Upper lobe of right lung (tissue), 1 donor: ENCODE measurements around the gene DNAH8. TPM values are rescaled to one million over a fixed set of nuclear protein-coding genes. Genes with fewer than 3 reads are reported as not detected.

Experiments used
- ATAC-seq: fragments of 200-7000 bp; cut with Tn5 transposase; one replicate; pipeline ENCODE4 v1.9.1; 2020; ENCODE audit warnings: mild to moderate bottlenecking, moderate library complexity
- DNase-seq: peaks from one replicate; pipeline ENCODE4 v3.0.0-alpha.2; 2020
- H3K27ac ChIP-seq: fragments of 200-600 bp; one replicate; pipeline ENCODE4 v1.8.0; 2022
- H3K27me3 ChIP-seq: fragments of 200-600 bp; one replicate; pipeline ENCODE4 v1.8.0; 2022; ENCODE audit warnings: mild to moderate bottlenecking
- H3K36me3 ChIP-seq: fragments of 200-600 bp; one replicate; pipeline ENCODE4 v1.8.0; 2022
- H3K4me1 ChIP-seq: fragments of 200-600 bp; one replicate; pipeline ENCODE4 v1.8.0; 2022
- H3K4me3 ChIP-seq: fragments of 200-600 bp; one replicate; pipeline ENCODE4 v1.8.0; 2022; ENCODE audit warnings: mild to moderate bottlenecking
- H3K9me3 ChIP-seq: fragments of 200-600 bp; one replicate; pipeline ENCODE4 v1.8.0; 2022
- intact Hi-C: fragments of 100-400 bp; cut with DNase I; formaldehyde crosslinking; loops from one replicate; pipeline ENCODE4 v1.11.0; 2022
- total RNA-seq: library from RNA; stranded (reverse); fragmentation: NEBNext Ultra II Directional; extraction: Animal tissue kit (Norgen Biotek cat#: 25700); gene quantifications from one replicate; pipeline ENCODE4 v1.2.1, GENCODE V29; 2021
- TF ChIP-seq, protein P1 (sequence below): fragments of 200-600 bp; IDR thresholded peaks from one replicate; pipeline ENCODE4 v1.8.0; 2022; ENCODE audit warnings: antibody characterized with exemption
- donor health status: DM: no; HTN: yes; CAD: no; lungs with severe emphysema.

Gene DNAH8
- total RNA-seq, 1 donor from 2014 or later, result 0.17 TPM

DNA sequence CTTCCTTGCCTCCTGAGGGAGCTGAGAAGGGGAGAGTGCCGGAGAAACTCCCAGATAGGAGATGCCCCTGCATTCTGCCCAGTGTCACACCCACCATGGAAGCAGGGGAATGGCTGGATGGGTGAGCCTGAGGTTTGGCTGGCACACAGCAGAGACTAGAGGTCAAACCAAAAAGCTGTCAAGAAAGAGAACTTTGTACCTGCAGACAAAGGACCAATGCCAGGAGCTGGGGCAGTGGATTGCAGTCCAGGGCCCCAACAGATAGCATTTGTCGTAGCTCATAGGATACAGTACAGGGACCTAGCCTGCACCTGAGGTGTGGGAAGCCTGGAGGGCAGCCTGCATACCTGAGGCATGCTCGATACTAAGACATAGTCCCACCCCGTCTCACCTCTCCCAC lies 227.3 kb downstream of the DNAH8 start:
- no peak for ATAC-seq

DNA sequence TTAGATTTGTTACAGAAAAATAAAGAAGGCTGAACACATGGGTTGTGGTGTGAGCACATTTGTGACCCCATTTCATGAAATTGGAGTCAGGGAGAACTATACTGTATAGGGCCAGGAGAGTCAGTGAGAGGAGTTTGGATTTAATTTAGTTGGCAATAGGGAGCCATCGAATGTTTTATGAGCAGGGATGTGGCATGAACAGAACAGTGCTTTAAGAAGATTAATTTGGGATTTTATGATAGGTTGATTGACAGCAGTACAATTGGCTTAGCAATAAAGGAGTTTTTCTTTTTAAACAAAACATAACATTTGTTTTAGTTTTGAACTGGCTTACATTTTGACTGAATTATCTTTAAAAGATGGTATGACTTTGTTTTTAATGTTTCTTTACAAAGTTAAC lies 227.9 kb downstream of the DNAH8 start:
- ATAC-seq (no peak), DNase-seq (no peak)
- Histone ChIP-seq H3K9me3 (no peaks in the 10 kb centered on the region), H3K27me3 (no peaks in the 10 kb centered on the region), H3K27ac (no peak overlapping the region), H3K36me3 (no peaks in the 10 kb centered on the region), H3K4me1 (no peaks in the 10 kb centered on the region), H3K4me3 (no peak overlapping the region)
- TF ChIP-seq, protein P1, sequence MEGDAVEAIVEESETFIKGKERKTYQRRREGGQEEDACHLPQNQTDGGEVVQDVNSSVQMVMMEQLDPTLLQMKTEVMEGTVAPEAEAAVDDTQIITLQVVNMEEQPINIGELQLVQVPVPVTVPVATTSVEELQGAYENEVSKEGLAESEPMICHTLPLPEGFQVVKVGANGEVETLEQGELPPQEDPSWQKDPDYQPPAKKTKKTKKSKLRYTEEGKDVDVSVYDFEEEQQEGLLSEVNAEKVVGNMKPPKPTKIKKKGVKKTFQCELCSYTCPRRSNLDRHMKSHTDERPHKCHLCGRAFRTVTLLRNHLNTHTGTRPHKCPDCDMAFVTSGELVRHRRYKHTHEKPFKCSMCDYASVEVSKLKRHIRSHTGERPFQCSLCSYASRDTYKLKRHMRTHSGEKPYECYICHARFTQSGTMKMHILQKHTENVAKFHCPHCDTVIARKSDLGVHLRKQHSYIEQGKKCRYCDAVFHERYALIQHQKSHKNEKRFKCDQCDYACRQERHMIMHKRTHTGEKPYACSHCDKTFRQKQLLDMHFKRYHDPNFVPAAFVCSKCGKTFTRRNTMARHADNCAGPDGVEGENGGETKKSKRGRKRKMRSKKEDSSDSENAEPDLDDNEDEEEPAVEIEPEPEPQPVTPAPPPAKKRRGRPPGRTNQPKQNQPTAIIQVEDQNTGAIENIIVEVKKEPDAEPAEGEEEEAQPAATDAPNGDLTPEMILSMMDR, result no peak
- intact Hi-C loops, result no loop called here

More for the DNA sequence above, 227.3 kb downstream of the DNAH8 start:
- no peaks in the 10 kb centered on the region for H3K27me3 ChIP-seq
- H3K4me3 ChIP-seq, result no peak overlapping the region
- H3K27ac ChIP-seq, result no peak overlapping the region
- DNase-seq, result no peak
- H3K4me1 ChIP-seq, result no peaks in the 10 kb centered on the region
- no peaks in the 10 kb centered on the region for H3K36me3 ChIP-seq
- TF ChIP-seq, protein P1, result no peak
- no peaks in the 10 kb centered on the region for H3K9me3 ChIP-seq
- intact Hi-C loops, result no loop called here

DNA sequence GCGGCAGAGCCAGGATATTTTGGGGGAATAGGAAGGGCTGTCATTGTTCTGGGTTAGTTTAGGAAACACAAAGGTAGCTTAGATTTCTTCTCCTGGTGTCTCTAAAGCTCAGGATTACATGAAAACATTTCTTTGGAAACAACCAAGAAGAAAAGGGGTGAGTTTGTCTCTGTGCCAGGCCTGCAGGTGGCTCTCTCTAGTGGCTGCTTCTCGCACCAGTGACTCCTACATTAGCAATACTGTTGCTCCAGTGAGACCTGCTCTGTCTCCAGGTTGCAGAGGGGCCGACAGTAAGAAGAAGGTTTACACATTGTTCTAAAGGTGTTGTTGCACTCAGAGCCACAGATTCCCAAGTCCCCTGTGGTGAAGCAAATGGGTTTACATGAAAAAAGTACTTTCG lies 228.9 kb downstream of the DNAH8 start:
- H3K36me3 ChIP-seq, result no peaks in the 10 kb centered on the region
- no peak overlapping the region for H3K27ac ChIP-seq
- H3K4me1 ChIP-seq, result no peaks in the 10 kb centered on the region
- no peaks in the 10 kb centered on the region for H3K9me3 ChIP-seq
- intact Hi-C loops, result no loop called here
- H3K27me3 ChIP-seq, result no peaks in the 10 kb centered on the region
- H3K4me3 ChIP-seq, result no peak overlapping the region
- TF ChIP-seq, protein P1, result no peak
- no peak for ATAC-seq
- DNase-seq, result no peak

DNA sequence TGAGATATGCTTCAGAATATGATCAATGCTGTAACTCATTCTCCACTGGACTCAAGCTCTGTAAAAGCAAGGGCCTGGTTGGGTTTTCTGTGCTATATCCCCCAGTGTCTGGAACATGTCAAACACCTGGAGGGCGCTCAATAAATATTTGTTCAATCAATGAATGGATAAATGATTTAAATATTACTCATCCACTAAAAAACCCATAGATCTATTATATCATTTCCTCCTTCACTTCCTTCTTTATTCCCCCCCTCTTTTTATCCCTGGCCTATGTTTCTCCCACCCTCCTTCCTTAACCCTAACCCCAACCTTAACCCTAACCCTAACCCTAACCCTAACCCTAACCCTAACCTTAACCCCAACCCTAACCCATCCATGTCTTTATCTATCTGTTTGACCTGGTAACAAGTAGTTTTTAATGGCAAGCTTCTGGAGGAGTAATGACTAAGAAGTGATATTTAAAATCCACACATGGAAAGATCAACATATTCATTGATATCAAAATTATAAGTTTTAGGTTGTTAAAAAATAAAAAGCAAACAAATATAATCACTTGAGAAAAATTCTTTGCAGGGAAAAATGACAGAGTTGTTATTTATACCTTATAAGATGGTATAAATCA lies 229.7 kb downstream of the DNAH8 start:
- DNase-seq (no peak), ATAC-seq (no peak)
- H3K9me3 ChIP-seq, result no peaks in the 10 kb centered on the region
- no peaks in the 10 kb centered on the region for H3K4me1 ChIP-seq
- H3K27me3 ChIP-seq, result no peaks in the 10 kb centered on the region
- TF ChIP-seq, protein P1, result no peak
- no peaks in the 10 kb centered on the region for H3K36me3 ChIP-seq
- H3K27ac ChIP-seq, result no peak overlapping the region
- intact Hi-C loops, result no loop called here
- no peak overlapping the region for H3K4me3 ChIP-seq

DNA sequence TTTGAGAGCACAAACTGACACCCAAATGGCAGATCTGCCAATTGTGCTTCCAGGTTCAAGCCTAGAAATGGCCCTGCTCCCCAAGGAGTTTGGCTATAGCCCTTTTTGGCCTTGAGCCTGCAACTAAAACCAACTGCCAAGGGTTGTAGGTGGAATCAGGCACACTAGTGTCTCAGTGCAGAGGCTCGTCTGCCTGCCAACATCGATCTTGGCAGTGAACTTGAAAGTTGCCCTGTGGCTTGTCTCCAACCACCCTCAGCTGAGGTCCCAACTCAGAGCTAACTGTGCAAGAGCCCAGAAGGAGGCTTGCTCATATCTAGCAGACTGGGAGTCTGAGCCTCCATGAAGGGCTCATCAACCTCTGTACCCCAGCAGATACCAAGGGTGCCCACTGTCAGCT lies 240.8 kb downstream of the DNAH8 start:
- Histone ChIP-seq H3K27ac (no peak overlapping the region), H3K4me1 (no peaks in the 10 kb centered on the region), H3K27me3 (peaks cover 13% of the 10 kb centered on the region), H3K36me3 (no peaks in the 10 kb centered on the region), H3K9me3 (no peaks in the 10 kb centered on the region), H3K4me3 (no peak overlapping the region)
- ATAC-seq, result no peak
- intact Hi-C loops, result no loop called here
- no peak for DNase-seq
- TF ChIP-seq, protein P1, result no peak

DNA sequence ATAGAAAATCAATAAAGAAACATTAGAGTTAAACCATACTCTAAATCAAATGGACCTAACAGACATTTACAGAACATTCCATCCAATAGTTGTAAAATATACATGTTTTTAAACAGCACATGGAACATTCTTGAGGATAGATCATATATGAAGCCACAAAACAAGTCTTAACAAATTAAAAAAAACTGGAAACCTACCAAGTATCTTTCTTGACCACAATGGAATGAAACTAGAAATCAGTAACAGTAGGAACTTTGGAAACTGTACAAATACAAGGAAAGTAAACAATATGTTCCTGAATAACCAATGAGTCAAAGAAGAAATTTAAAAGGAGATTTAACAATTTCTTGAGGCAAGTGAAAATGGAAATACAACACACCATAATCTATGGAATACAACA lies 242.3 kb downstream of the DNAH8 start:
- TF ChIP-seq, protein P1, result no peak
- Histone ChIP-seq H3K36me3 (no peaks in the 10 kb centered on the region), H3K27ac (no peak overlapping the region), H3K4me3 (no peak overlapping the region), H3K9me3 (no peaks in the 10 kb centered on the region), H3K4me1 (no peaks in the 10 kb centered on the region), H3K27me3 (peaks cover 4% of the 10 kb centered on the region)
- intact Hi-C loops, result no loop called here
- ATAC-seq, result no peak
- DNase-seq, result no peak
